ENCODE measurements around the gene TTLL11.

TTLL11 gene

DNA sequence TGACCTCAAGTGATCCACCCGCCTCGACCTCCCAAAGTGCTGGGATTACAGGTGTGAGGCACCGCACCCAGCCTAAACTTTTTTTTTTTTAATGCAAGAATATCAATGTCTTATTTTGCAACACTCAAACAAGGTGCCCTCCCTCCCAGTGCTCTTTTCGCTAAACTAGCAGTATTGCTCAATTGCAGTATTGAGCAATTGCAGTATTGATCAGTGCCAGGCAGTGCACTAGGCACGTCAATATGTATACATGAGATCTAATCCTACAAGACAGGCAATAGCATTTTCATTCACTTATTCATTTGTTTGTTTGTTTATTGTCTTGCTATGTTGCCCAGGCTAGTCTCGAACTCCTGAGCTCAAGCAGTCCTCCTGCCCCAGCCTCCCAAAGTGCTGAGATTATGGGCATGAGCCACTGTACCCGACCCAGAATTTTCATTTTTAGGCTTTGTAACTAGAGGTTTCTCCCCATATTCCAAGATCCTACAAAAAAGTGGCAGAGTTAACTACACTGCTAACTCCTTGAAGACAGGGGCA lies 94.5 kb downstream of the TTLL11 start:
- H3K4me1 ChIP-seq (ENCODE audit: insufficient read depth, low read length, poor library complexity, severe bottlenecking) = no peaks in the 10 kb centered on the region
- no peaks in the 10 kb centered on the region for H3K9me2 ChIP-seq (replicated peaks; ENCODE audit: low read depth, low read length)
- H3F3A ChIP-seq (ENCODE audit: low read depth) = no peaks in the 10 kb centered on the region
- no peak overlapping the region for H2AFZ ChIP-seq (ENCODE audit: low read length)
- TF ChIP-seq, protein P1, sequence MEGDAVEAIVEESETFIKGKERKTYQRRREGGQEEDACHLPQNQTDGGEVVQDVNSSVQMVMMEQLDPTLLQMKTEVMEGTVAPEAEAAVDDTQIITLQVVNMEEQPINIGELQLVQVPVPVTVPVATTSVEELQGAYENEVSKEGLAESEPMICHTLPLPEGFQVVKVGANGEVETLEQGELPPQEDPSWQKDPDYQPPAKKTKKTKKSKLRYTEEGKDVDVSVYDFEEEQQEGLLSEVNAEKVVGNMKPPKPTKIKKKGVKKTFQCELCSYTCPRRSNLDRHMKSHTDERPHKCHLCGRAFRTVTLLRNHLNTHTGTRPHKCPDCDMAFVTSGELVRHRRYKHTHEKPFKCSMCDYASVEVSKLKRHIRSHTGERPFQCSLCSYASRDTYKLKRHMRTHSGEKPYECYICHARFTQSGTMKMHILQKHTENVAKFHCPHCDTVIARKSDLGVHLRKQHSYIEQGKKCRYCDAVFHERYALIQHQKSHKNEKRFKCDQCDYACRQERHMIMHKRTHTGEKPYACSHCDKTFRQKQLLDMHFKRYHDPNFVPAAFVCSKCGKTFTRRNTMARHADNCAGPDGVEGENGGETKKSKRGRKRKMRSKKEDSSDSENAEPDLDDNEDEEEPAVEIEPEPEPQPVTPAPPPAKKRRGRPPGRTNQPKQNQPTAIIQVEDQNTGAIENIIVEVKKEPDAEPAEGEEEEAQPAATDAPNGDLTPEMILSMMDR (conservative IDR thresholded peaks at IDR 0.05; ENCODE audit: low read length) = no peak
- no peak for TF ChIP-seq EZH2phosphoT487 (IDR thresholded peaks at IDR 0.05; ENCODE audit: borderline replicate concordance)
- no peaks in the 10 kb centered on the region for H4K20me1 ChIP-seq (ENCODE audit: insufficient read depth, low read length, poor library complexity, severe bottlenecking)
- no peaks in the 10 kb centered on the region for H3K9me3 ChIP-seq (ENCODE audit: insufficient read depth, low read depth, low read length)
- H3K4me3 ChIP-seq (ENCODE audit: low read length, poor library complexity, severe bottlenecking) = no peak overlapping the region
- no peaks in the 10 kb centered on the region for H3K79me2 ChIP-seq (ENCODE audit: insufficient read depth, low read length)
- H3K36me3 ChIP-seq (ENCODE audit: insufficient read depth, low read length) = no peaks in the 10 kb centered on the region
- no peak overlapping the region for H3K4me2 ChIP-seq (ENCODE audit: low read depth, low read length, poor library complexity, severe bottlenecking)
- no peak overlapping the region for H3K9ac ChIP-seq (ENCODE audit: low read depth, low read length, poor library complexity, severe bottlenecking)
- no peaks in the 10 kb centered on the region for H3K27me3 ChIP-seq (ENCODE audit: insufficient read depth, low read length, poor library complexity, severe bottlenecking)

GRCh38 chr9:121997791-121998190 lies 95.3 kb downstream of the TTLL11 start:
- Histone ChIP-seq H3K4me1 (ENCODE audit: insufficient read depth, low read length, poor library complexity, severe bottlenecking) (no peaks in the 10 kb centered on the region), H3K4me3 (ENCODE audit: low read length, poor library complexity, severe bottlenecking) (no peak overlapping the region), H3K27me3 (ENCODE audit: insufficient read depth, low read length, poor library complexity, severe bottlenecking) (no peaks in the 10 kb centered on the region), H3K36me3 (ENCODE audit: insufficient read depth, low read length) (no peaks in the 10 kb centered on the region), H3F3A (ENCODE audit: low read depth) (no peaks in the 10 kb centered on the region), H3K9me2 (replicated peaks; ENCODE audit: low read depth, low read length) (no peaks in the 10 kb centered on the region), H3K4me2 (ENCODE audit: low read depth, low read length, poor library complexity, severe bottlenecking) (no peak overlapping the region), H3K9me3 (ENCODE audit: insufficient read depth, low read depth, low read length) (no peaks in the 10 kb centered on the region), H2AFZ (ENCODE audit: low read length) (no peak overlapping the region), H3K9ac (ENCODE audit: low read depth, low read length, poor library complexity, severe bottlenecking) (no peak overlapping the region), H3K79me2 (ENCODE audit: insufficient read depth, low read length) (no peaks in the 10 kb centered on the region), H4K20me1 (ENCODE audit: insufficient read depth, low read length, poor library complexity, severe bottlenecking) (no peaks in the 10 kb centered on the region)
- TF ChIP-seq, protein P1 (conservative IDR thresholded peaks at IDR 0.05; ENCODE audit: low read length) = no peak
- TF ChIP-seq EZH2phosphoT487 (IDR thresholded peaks at IDR 0.05; ENCODE audit: borderline replicate concordance) = no peak

DNA sequence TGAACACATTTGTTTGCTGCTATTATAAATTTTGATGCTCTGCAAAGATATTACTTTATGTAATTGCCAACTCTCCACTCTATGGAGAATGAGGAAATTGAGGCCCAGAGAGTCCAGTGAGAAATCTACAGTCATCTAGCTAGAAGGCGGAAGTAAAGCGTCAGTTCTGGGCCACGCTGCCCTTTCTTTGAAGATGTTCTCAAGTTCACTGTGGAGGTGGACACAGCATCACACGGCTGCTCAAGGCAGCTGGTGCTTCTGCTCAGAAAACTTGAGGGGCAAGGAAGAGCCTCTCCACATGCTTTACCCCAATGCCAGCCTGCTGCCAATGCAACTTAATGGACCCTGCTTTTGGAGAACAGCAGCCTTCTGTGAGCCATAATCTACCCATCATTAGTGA lies 96.3 kb downstream of the TTLL11 start:
- Histone ChIP-seq H3K36me3 (ENCODE audit: insufficient read depth, low read length) (no peaks in the 10 kb centered on the region), H3K9me2 (replicated peaks; ENCODE audit: low read depth, low read length) (no peaks in the 10 kb centered on the region), H3K4me3 (ENCODE audit: low read length, poor library complexity, severe bottlenecking) (no peak overlapping the region), H3F3A (ENCODE audit: low read depth) (no peaks in the 10 kb centered on the region), H3K27me3 (ENCODE audit: insufficient read depth, low read length, poor library complexity, severe bottlenecking) (no peaks in the 10 kb centered on the region), H3K4me1 (ENCODE audit: insufficient read depth, low read length, poor library complexity, severe bottlenecking) (no peaks in the 10 kb centered on the region), H4K20me1 (ENCODE audit: insufficient read depth, low read length, poor library complexity, severe bottlenecking) (no peaks in the 10 kb centered on the region), H3K9me3 (ENCODE audit: insufficient read depth, low read depth, low read length) (no peaks in the 10 kb centered on the region), H3K79me2 (ENCODE audit: insufficient read depth, low read length) (no peaks in the 10 kb centered on the region), H3K9ac (ENCODE audit: low read depth, low read length, poor library complexity, severe bottlenecking) (no peak overlapping the region), H2AFZ (ENCODE audit: low read length) (no peak overlapping the region), H3K4me2 (ENCODE audit: low read depth, low read length, poor library complexity, severe bottlenecking) (no peak overlapping the region)
- TF ChIP-seq, protein P1 (conservative IDR thresholded peaks at IDR 0.05; ENCODE audit: low read length) = no peak
- no peak for TF ChIP-seq EZH2phosphoT487 (IDR thresholded peaks at IDR 0.05; ENCODE audit: borderline replicate concordance)

Data from Loucy (cell line).